Gastrocnemius medialis (tissue), 4 donors: ENCODE measurements around the gene AIMP1. TPM values are rescaled to one million over a fixed set of nuclear protein-coding genes. Genes with fewer than 3 reads are reported as not detected.
A peak's percentile ranks its signal among the peaks of the same experiment; 100 is the strongest.

ENCODE experiments used
- ATAC-seq, 2 donors: fragments of 150-250 bp; one replicate each; pipeline ENCODE4 v1.9.1; 2016
- DNase-seq, 2 donors: peaks; one replicate each; pipeline ENCODE4 v3.0.0-alpha.2; 2019
- H3K27ac ChIP-seq, 4 donors: fragments of 200-600 bp; sonication (generic); 1 replicate in 1 of 4; 2 replicates in 3 of 4; pipeline ENCODE4 v1.5.1; 2016 to 2018; ENCODE audit warnings: mild to moderate bottlenecking in 2 of 4, moderate library complexity in 1 of 4
- H3K27me3 ChIP-seq, 3 donors: fragments of 200-600 bp; sonication (generic) in 2 of 3; 1 replicate in 1 of 3; 2 replicates in 2 of 3; pipeline versions ENCODE4 v1.5.1 to v1.6.0; 2016 to 2019; ENCODE audit warnings: mild to moderate bottlenecking in 1 of 3, moderate library complexity in 1 of 3
- H3K36me3 ChIP-seq, 2 donors: fragments of 200-600 bp; sonication (generic) in 1 of 2; one replicate each; pipeline ENCODE4 v1.5.1; 2017 to 2018
- H3K4me1 ChIP-seq, 2 donors: fragments of 200-600 bp; sonication (generic) in 1 of 2; one replicate each; pipeline ENCODE4 v1.5.1; 2016 to 2017; ENCODE audit warnings: mild to moderate bottlenecking in 2 of 2
- H3K4me3 ChIP-seq, 4 donors: fragments of 200-600 bp; sonication (generic) in 3 of 4; 1 replicate in 1 of 4; 2 replicates in 3 of 4; pipeline ENCODE4 v1.5.1; 2016 to 2019; ENCODE audit warnings: mild to moderate bottlenecking in 2 of 4
- H3K9me3 ChIP-seq, 3 donors: fragments of 200-600 bp; sonication (generic) in 2 of 3; 1 replicate in 1 of 3; 2 replicates in 2 of 3; pipeline ENCODE4 v1.5.1; 2016 to 2019
- POLR2A ChIP-seq, 2 donors: fragments of 450-650 bp; IDR thresholded peaks; one replicate each; pipeline ENCODE4 v1.6.1; 2017; ENCODE audit warnings: antibody characterized with exemption in 2 of 2, mild to moderate bottlenecking in 2 of 2, moderate library complexity in 2 of 2
- in situ Hi-C, 4 donors: fragments of 200-750 bp; cut with MboI; loops; one replicate each; pipeline versions ENCODE4 v1.15.0 to v1.8.0; 2017; ENCODE audit warnings: low sequenced_read_pairs in 4 of 4
- intact Hi-C: fragments of 100-400 bp; cut with DNase I; formaldehyde crosslinking; loops from one replicate; pipeline ENCODE4 v1.15.1; 2023; ENCODE audit warnings: low total_unique reads
- total RNA-seq, 4 donors: library from RNA; depleted of rRNA; stranded (reverse); fragments of >200 nt; gene quantifications; one replicate each; pipeline versions ENCODE4 v1.1.0 to v1.2.3, GENCODE V29; 2016
- TF ChIP-seq, protein P1 (sequence below), 5 experiments: fragments of 450-650 bp in 3 of 5; fragments of 200-600 bp in 2 of 5; sonication (generic) in 2 of 5; IDR thresholded peaks in 4 of 5; conservative IDR thresholded peaks in 1 of 5; 1 replicate in 4 of 5; 2 replicates in 1 of 5; pipeline ENCODE4 v1.5.1; 2016 to 2019; ENCODE audit warnings: antibody characterized with exemption in 5 of 5, mild to moderate bottlenecking in 3 of 5, moderate library complexity in 3 of 5

AIMP1 gene
- total RNA-seq, 4 donors from 2014 or later: 23.2 to 30.0 (median 27.4) TPM

DNA sequence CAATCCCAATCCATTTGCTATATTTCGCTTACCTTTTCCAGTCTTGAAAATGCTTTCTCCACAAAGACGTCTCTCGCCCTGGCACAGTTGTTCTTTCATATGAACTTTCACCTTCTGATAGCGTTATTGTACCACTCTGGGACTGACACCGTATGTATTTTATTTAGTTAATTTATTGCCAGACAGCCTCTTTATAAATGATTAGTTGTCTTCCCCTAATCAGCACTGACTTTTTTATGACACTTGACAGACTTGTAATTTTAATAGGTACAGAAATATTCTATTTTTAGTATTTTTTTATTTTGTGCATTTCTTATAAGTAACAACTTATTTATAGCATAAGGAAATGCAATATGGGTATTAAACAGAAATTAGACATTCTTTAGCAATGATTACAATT lies 52.3 kb downstream of the AIMP1 start, which contains the start of gene GIMD1:
Gene GIMD1, minus strand, starts transcription at position 101 of the 400 bp plus-strand sequence. CDS start 1,343 bp downstream, outside the sequence.
- ATAC-seq: no peak
- no peaks in the 10 kb centered on the region for H3K27me3 ChIP-seq
- H3K36me3 ChIP-seq: no peaks in the 10 kb centered on the region
- no peak within 1 kb of the TSS for H3K4me3 ChIP-seq
- peaks cover 6 to 9% of the 10 kb centered on the region in 2 donors for H3K4me1 ChIP-seq
- no peak within 1 kb of the TSS for H3K27ac ChIP-seq
- H3K9me3 ChIP-seq: no peaks in the 10 kb centered on the region
- in situ Hi-C loops (loop anchor here in 1 of 4 donors (25.0 kb wide), 1 partner anchor 819 kb away; no protein-coding TSS in a partner anchor), intact Hi-C loops (loop anchor here (5.0 to 10.0 kb wide), 2 partner anchors 134 to 816 kb away; no protein-coding TSS in a partner anchor)
- no peak for DNase-seq
- TF ChIP-seq, protein P1, sequence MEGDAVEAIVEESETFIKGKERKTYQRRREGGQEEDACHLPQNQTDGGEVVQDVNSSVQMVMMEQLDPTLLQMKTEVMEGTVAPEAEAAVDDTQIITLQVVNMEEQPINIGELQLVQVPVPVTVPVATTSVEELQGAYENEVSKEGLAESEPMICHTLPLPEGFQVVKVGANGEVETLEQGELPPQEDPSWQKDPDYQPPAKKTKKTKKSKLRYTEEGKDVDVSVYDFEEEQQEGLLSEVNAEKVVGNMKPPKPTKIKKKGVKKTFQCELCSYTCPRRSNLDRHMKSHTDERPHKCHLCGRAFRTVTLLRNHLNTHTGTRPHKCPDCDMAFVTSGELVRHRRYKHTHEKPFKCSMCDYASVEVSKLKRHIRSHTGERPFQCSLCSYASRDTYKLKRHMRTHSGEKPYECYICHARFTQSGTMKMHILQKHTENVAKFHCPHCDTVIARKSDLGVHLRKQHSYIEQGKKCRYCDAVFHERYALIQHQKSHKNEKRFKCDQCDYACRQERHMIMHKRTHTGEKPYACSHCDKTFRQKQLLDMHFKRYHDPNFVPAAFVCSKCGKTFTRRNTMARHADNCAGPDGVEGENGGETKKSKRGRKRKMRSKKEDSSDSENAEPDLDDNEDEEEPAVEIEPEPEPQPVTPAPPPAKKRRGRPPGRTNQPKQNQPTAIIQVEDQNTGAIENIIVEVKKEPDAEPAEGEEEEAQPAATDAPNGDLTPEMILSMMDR (IDR thresholded peaks at IDR 0.05 in 4 of 5, conservative IDR thresholded peaks at IDR 0.05 in 1 of 5): no peak
- TF ChIP-seq POLR2A (IDR thresholded peaks at IDR 0.05): no peak

GRCh38 chr4:106369456-106370060 lies 53.2 kb downstream of the AIMP1 start:
- TF ChIP-seq POLR2A (IDR thresholded peaks at IDR 0.05): no peak
- TF ChIP-seq, protein P1 (IDR thresholded peaks at IDR 0.05 in 4 of 5, conservative IDR thresholded peaks at IDR 0.05 in 1 of 5): peak in 4 of 5 experiments; percentile 29 to 60 (median 44)
- intact Hi-C loops (loop anchor here (5.0 to 10.0 kb wide), 2 partner anchors 133 to 815 kb away; no protein-coding TSS in a partner anchor), in situ Hi-C loops (loop anchor here in 1 of 4 donors (25.0 kb wide), 1 partner anchor 818 kb away; no protein-coding TSS in a partner anchor)

DNA sequence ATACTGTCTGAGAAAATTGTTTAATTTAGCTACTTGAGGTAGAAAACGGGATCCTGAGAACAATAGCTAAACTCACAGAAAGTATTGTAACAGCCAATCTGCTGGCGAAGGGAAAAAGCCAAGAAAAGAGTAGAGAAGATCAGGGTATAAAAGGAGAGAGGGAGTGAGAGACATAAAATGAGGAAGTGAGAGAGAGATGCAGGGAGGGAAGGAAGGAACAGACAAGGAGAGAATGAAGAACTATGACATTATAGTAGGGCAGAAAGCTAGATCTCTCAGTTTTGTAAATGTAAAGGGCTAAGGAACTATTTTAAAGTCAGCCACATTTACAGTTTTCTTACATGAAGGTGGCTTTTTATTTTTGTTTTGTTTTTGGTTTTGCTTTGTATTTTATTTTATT lies 53.9 kb downstream of the AIMP1 start:
- in situ Hi-C loops: loop anchor here in 1 of 4 donors (25.0 kb wide), 1 partner anchor 817 kb away; no protein-coding TSS in a partner anchor
- no peak for ATAC-seq

More at GRCh38 chr4:106369456-106370060, 53.2 kb downstream of the AIMP1 start:
- Histone ChIP-seq H3K9me3 (no peaks in the 10 kb centered on the region), H3K27ac (no peak overlapping the region), H3K36me3 (no peaks in the 10 kb centered on the region), H3K27me3 (no peaks in the 10 kb centered on the region), H3K4me1 (peaks cover 6 to 9% of the 10 kb centered on the region in 2 donors), H3K4me3 (no peak overlapping the region)
- ATAC-seq (no peak), DNase-seq (no peak)

GRCh38 chr4:106371161-106371560 lies 54.8 kb downstream of the AIMP1 start:
- ATAC-seq: no peak
- TF ChIP-seq, protein P1 (IDR thresholded peaks at IDR 0.05 in 4 of 5, conservative IDR thresholded peaks at IDR 0.05 in 1 of 5): no peak
- no peak for TF ChIP-seq POLR2A (IDR thresholded peaks at IDR 0.05)
- intact Hi-C loops: no loop called here

More for the DNA sequence above, 53.9 kb downstream of the AIMP1 start:
- no peak for DNase-seq
- H3K27ac ChIP-seq: no peak overlapping the region
- no peaks in the 10 kb centered on the region for H3K36me3 ChIP-seq
- no peak for TF ChIP-seq POLR2A (IDR thresholded peaks at IDR 0.05)
- TF ChIP-seq, protein P1 (IDR thresholded peaks at IDR 0.05 in 4 of 5, conservative IDR thresholded peaks at IDR 0.05 in 1 of 5): no peak
- no peaks in the 10 kb centered on the region for H3K9me3 ChIP-seq
- intact Hi-C loops: no loop called here
- H3K4me3 ChIP-seq: no peak overlapping the region
- H3K4me1 ChIP-seq: peaks cover 2 to 7% of the 10 kb centered on the region in 2 donors
- H3K27me3 ChIP-seq: no peaks in the 10 kb centered on the region

More at GRCh38 chr4:106371161-106371560, 54.8 kb downstream of the AIMP1 start:
- Histone ChIP-seq H3K36me3 (no peaks in the 10 kb centered on the region), H3K27me3 (no peaks in the 10 kb centered on the region), H3K9me3 (no peaks in the 10 kb centered on the region), H3K4me3 (no peak overlapping the region), H3K27ac (no peak overlapping the region), H3K4me1 (no peaks in the 10 kb centered on the region)
- no peak for DNase-seq
- in situ Hi-C loops: loop anchor here in 1 of 4 donors (25.0 kb wide), 1 partner anchor 816 kb away; no protein-coding TSS in a partner anchor
